NCI-H1105 (cell line): Measurements from ENCODE around the gene KRT7.

Experiments
- DNase-seq: peaks from one replicate; lab custom pipeline; 2025; lab: John Stamatoyannopoulos, UW

KRT7 gene

DNA sequence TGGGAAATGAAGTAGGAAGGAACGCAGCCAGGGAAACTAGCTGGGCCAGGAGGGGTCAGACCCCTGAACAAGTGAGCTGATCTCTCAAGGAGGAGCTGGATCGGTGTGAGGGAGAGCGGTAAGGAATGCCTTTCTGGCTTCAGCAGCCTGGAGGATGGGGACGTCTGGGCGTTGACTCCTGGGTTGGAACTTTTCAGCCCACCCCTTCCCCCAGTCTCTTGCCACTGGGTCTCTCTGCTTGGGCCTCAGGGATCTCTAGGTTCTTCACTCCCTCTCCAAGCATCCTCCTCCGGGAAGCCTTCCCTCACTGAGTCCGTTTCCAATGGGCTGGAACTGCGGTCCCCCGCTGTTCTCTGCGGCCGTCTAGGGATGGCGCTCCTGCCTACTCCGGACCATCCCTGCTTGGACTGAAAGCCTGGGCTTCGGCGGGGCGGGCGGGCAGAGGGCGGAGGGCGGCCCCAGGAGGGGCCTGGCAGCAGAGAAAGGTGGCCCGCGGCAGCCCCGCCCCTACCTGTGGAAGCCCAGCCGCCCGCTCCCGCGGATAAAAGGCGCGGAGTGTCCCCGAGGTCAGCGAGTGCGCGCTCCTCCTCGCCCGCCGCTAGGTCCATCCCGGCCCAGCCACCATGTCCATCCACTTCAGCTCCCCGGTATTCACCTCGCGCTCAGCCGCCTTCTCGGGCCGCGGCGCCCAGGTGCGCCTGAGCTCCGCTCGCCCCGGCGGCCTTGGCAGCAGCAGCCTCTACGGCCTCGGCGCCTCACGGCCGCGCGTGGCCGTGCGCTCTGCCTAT, at the start of gene KRT7:
TSS of gene KRT7 (plus strand) at position 570 of the 788 bp plus-strand sequence. CDS start at position 624, 54 bp downstream.
- no peak for DNase-seq

- no peak for DNase-seq
Observed at GRCh38 chr12:52183544-52183910, 49.5 kb upstream of the KRT7 start.

DNA sequence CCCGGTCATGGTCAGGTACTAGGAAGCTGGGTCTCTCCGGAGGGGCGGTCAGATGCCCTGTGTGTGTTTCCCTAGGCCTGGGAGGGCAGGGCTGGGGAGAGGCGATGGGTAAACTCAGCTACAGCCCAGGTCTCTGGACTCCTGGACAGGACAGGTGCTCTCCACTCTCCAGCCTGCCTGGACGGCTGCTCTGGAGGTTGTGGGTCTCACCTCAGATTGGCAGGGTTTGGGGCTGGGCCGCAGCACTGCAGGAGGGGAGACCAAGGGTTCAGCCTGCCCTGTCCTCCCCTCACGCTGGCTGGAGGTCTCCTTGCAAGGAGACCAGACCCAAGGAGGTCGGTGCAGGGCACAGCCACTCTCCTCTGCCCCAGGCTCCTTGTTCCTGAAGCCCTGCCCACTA, 49.1 kb upstream of the KRT7 start:
- no peak for DNase-seq

- DNase-seq, result no peak
Observed at GRCh38 chr12:52184813-52185212, 48.2 kb upstream of the KRT7 start.

GRCh38 chr12:52185400-52185967, 47.6 kb upstream of the KRT7 start:
- DNase-seq, result no peak

DNA sequence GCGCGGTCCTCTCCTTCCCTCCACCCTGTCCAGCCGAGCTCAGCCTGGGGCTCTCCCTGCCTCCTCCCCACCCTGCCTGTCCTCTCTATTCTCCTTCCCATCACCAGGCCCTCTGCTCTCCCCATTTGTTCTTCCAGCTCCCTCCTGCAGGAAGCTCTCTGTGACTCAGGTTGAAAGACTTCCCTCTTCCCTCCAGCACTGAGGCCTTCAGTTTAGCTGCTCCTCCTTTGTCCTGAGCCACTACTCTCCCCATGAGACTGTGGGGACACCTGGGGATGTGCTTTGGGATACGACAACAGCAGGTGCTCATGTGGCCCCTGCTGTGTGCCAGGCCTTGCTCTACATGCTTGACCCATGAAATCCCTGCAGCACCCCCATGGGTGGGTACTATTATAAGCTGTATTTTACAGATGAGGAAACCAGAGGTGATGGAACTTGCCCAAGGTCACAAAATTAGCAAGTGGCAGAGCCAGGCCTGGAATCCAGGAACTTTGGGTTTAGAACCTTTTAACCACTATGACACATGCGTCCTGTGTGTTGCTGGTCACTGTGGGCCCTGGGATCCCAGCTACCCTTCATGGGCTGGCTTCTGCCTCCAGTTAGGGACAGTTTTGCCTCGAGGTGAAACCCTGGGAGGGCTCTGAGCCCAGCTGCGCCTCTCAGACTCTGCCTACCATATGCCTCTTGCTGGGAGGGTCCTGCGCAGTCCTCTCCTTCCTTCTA, 46.8 kb upstream of the KRT7 start:
- no peak for DNase-seq

- no peak for DNase-seq
Observed at GRCh38 chr12:52187206-52187605, 45.8 kb upstream of the KRT7 start.

DNA sequence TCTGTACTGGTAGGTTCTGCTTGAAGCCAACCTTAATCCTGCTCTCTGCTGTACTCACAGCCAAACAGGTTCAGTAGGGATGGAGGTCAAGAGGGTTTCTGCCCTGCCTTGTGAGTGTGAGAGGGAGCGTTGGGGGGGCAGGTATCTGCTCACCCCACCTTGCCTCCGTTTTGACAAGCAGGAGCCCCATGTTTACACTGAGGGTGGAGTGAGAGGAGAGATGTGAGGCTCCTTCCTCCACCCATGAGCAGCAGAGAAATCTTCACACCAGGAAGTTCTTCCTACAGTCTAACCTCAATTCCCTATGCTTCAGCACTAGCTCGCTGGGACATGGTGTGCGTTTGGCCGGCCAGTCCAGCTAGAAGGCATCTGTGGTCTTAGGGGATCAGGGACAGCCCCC, 45.4 kb upstream of the KRT7 start:
- no peak for DNase-seq

DNA sequence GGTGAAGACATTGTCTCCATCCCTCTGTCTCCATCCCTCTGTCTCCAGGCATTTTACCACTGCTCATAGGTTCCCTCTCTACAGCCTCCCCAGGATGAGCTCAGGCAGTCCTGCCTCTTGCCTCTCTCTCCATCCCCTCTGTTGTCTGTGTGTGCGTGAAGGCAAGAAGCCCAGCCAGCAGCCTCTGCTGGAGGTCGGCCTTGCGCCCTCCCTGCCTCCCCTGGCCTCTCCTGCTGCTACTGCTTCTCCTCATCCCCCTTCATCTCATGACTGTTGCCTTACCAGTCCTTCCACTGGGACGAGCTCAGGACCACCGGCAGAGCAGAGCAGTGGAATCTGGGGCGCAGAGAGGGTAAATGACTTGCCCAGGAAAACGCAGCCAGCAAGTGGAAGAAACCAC, 44.4 kb upstream of the KRT7 start:
- DNase-seq, result no peak

DNA sequence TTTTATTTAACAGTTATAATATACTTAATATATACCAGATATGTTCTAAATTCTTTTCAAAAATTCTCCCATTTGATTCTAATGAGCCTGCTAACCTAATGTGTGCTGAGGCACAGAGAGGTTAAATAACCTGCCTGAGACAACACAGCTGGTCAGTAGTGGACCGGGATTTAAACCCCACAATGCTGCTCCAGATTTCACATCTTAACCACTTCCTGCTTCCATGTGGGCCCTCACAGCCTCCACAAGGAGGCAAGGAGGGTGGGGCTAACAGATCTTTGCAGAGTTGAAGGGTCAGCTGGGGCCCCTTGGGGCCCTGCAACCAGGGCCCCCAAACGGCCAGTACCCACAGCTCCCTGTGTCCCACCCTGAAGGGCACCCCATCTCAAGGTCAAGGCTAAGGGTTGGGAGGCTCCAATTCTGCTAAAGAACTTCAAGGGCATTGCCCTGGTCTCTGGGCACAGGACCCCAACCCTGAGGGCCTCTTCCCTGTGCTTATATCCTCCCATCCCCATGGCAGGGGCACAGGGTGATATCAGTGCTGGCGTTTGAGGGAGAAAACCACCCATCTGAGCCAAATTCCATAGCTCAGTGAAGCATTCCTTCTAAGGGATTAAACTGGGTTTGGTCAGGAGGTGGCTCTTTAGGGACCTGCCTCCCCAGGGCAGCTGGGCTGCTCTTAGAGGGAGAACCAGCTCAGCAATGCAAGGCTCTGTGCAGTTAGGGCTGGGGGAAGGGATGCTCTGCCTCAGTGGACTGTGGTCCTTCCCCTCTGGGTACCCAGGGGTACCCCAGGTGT, 43.5 kb upstream of the KRT7 start:
- DNase-seq, result no peak

GRCh38 chr12:52190860-52191729, 41.9 kb upstream of the KRT7 start:
- DNase-seq, result no peak

DNA sequence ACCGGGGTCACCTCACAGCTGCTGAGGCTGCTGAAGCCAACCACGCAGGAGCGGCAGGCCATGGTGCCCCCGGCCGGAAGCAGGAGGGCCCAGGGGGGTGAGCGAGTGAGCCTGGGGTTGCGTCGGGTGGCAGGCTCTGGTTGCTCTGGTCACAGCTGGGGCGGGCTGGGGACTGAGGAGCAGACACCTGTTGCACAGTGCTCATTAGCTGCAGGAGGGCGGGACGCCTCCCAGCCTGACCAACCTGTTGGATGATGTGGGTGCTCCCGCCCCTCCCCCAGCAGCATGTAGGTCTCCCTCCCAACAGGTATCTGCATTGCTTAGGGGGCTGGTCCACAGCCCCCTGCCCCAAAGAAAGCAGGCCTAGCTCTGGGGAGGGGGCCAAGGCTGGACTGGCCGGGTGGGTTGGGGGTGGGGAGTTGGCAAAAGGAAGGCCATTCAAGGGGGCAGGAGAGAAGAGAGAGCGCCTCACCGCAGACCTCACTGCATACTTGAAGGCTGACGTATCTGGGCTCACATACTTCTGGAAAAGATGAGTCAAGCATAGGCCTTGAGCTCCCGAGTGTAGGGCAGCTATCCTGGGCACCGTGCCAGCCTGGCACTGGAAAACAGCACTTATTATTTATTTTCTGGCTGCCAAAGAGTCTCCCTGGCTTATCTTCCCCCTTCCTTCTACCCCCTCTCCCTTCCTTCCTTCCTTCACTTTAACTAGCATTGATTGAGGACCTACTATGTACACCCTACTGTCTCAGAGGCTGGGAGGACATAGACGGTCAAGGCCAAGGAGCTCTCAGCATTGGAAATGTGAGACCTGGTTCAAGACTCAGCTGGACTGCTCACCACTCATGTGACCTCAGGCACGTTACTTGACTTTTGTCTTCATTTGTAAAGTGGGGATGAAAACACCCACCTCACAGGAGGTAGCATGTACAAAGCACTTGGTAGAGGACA, 40.9 kb upstream of the KRT7 start, which contains the start of gene KRT80:
TSS of gene KRT80 (minus strand) at position 174 of the 951 bp plus-strand sequence. CDS start at position 62, 112 bp downstream.
- DNase-seq, result peak; percentile 67

DNA sequence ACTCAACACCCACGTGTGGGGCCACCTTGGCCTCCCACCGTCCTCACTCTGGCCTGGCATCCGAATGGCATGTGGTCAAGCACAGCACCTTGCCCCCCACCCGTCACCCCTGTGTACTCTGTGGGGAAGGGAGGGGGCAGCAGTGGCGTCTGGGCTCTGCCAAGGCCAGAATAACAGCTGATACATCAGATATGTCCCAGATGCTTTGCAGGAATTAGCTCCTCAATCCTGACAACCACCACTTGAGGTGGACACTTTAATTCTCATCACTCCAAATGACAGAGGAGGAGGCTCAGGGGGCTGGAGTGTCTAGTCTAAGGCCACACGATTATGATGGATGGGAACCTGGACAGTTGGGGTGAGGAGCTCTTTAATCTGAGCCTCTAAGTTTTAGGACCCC, 39.5 kb upstream of the KRT7 start:
- DNase-seq, result no peak

GRCh38 chr12:52193991-52194390, 39.1 kb upstream of the KRT7 start:
- no peak for DNase-seq

DNA sequence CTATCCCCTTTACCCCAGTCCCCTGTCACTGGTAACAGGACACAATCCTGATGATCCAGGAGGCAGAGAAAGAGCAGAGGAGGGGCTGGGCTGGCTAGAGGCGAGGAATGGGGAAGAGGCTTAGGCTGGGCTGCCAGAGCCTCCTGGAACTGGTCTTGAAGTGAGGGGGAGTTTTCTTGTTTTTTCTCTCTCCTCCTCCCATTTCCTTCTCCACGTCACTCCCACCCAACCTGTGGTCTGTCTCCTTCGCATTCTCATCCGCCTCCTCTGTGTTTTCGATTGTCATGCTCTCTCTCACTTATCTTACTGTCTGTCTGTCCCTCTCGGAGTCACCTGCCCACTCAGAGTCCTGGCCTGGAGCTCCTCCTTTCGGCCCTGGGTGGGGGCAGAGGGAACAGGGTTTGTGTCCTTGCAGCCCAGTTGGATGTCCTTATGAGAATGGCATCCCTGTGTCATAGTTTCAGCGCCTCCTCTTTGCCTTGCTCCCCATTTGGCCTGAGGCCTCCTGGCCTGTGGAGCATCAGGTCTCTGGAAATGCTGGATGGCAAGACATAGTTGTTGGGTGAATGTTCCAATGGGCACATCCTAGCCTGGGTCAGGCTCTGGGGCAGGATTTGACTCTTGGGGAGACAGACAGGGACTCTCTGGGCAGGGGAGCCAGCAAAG, 37.8 kb upstream of the KRT7 start:
- DNase-seq, result no peak

GRCh38 chr12:52197371-52198231, 35.4 kb upstream of the KRT7 start:
- peak; percentile 70 for DNase-seq

- DNase-seq, result no peak
Observed at GRCh38 chr12:52198454-52199215, 34.4 kb upstream of the KRT7 start.
